Caco-2 (cell line): ENCODE results near the gene CUTC. TPM values are rescaled to one million over a fixed set of nuclear protein-coding genes. Genes with fewer than 3 reads are reported as not detected.

Experiments
- BruUV-seq: library from RNA; stranded (reverse); fragments of 400-500 nt; replicated peaks from 2 replicates; lab custom pipeline; 2021; lab: Mats Ljungman, UMichigan
- CTCF ChIA-PET: fragments of 300-600 bp; sonication (Branson Sonifier 250); formaldehyde crosslinking; loops from one replicate; lab custom pipeline; 2022; ENCODE audit warnings: antibody characterized with exemption; lab: Charles Lee
- POLR2A ChIA-PET: fragments of 300-600 bp; sonication (Branson Sonifier 250); formaldehyde crosslinking; loops from one replicate; lab custom pipeline; 2022; ENCODE audit warnings: antibody characterized with exemption; lab: Charles Lee
- DNase-seq, 2 experiments: peaks; one replicate each; pipeline versions ENCODE4 v3.0.0 to v3.0.0-alpha.2; 2020 to 2022
- H3K27me3 ChIP-seq: replicated peaks from 2 replicates; pipeline ENCODE4 v1.6.0; 2011; ENCODE audit warnings: low read length; ENCODE audit not compliant: control insufficient read depth, insufficient read depth
- H3K36me3 ChIP-seq: 2 replicates; pipeline ENCODE4 v1.5.1; 2011; ENCODE audit warnings: low read length; ENCODE audit not compliant: control insufficient read depth, insufficient read depth
- H3K4me1 ChIP-seq: fragments of 250-450 bp; sonication (Bioruptor Pico); 2 replicates; pipeline ENCODE4 v1.5.1; 2020; ENCODE audit warnings: mild to moderate bottlenecking
- H3K4me3 ChIP-seq: 2 replicates; pipeline ENCODE4 v1.5.1; 2011; ENCODE audit warnings: low read depth, mild to moderate bottlenecking, control low read depth, low read length
- H3K9me3 ChIP-seq: fragments of 250-450 bp; sonication (Bioruptor Pico); 2 replicates; pipeline ENCODE4 v1.5.1; 2020; ENCODE audit warnings: mild to moderate bottlenecking, moderate library complexity
- H3K27ac Mint-ChIP-seq: one replicate; pipeline ENCODE4 v1.8.0; 2022; ENCODE audit warnings: mixed read lengths; ENCODE audit not compliant: unreplicated experiment
- H3K27me3 Mint-ChIP-seq: one replicate; pipeline ENCODE4 v1.8.0; 2022; ENCODE audit warnings: mixed read lengths; ENCODE audit not compliant: insufficient read depth, unreplicated experiment
- H3K36me3 Mint-ChIP-seq: one replicate; pipeline ENCODE4 v1.8.0; 2022; ENCODE audit warnings: mild to moderate bottlenecking, mixed read lengths; ENCODE audit not compliant: insufficient read depth, unreplicated experiment
- H3K4me1 Mint-ChIP-seq: one replicate; pipeline ENCODE4 v1.8.0; 2022; ENCODE audit warnings: low read depth, mixed read lengths; ENCODE audit not compliant: unreplicated experiment
- H3K4me3 Mint-ChIP-seq: one replicate; pipeline ENCODE4 v1.8.0; 2022; ENCODE audit warnings: mild to moderate bottlenecking, moderate library complexity, mixed read lengths; ENCODE audit not compliant: unreplicated experiment
- H3K9me3 Mint-ChIP-seq: one replicate; pipeline ENCODE4 v1.8.0; 2022; ENCODE audit warnings: mixed read lengths; ENCODE audit not compliant: unreplicated experiment
- CTCF ChIP-seq, 2 experiments: fragments of 200-600 bp in 1 of 2; IDR thresholded peaks; 1 replicate in 1 of 2; 2 replicates in 1 of 2; pipeline versions ENCODE4 v1.5.1 to v1.8.0; 2011 to 2022; ENCODE audit warnings: antibody characterized with exemption in 1 of 2, control low read depth in 1 of 2, inconsistent platforms in 1 of 2, low read depth in 1 of 2, low read length in 1 of 2, mild to moderate bottlenecking in 1 of 2, moderate library complexity in 1 of 2; ENCODE audit not compliant: insufficient read depth in 1 of 2, severe bottlenecking in 1 of 2, unreplicated experiment in 1 of 2
- intact Hi-C: fragments of 100-400 bp; cut with micrococcal nuclease; formaldehyde crosslinking; loops from one replicate; pipeline ENCODE4 v1.10.0; 2022; ENCODE audit not compliant: unreplicated experiment
- total RNA-seq: library from RNA; stranded (reverse); gene quantifications from 2 replicates; pipeline ENCODE4 v1.2.3, GENCODE V29; 2022

Gene CUTC
- total RNA-seq, 1 experiment from 2014 or later, result 30.1 TPM

GRCh38 chr10:99708428-99709012 is 23.5 kb upstream of the CUTC start:
- intact Hi-C loops, result no loop called here
- no peak overlapping the region for H3K4me3 ChIP-seq
- ChIA-PET CTCF (interaction anchor here (1.0 kb wide), 1 partner anchor 49 kb away, joined by 4 read pairs; the partner anchor contains the start of gene ENTPD7), POLR2A (interaction anchor here (0.5 kb wide), 1 partner anchor 50 kb away, joined by 3 read pairs; no protein-coding TSS in a partner anchor)
- peaks cover 3% of the 10 kb centered on the region for H3K36me3 ChIP-seq
- Mint-ChIP-seq H3K27ac (no peak overlapping the region), H3K36me3 (peaks cover 79% of the 10 kb centered on the region), H3K4me1 (peaks cover 8% of the 10 kb centered on the region), H3K4me3 (no peak overlapping the region), H3K27me3 (no peaks in the 10 kb centered on the region), H3K9me3 (no peaks in the 10 kb centered on the region)
- no peaks in the 10 kb centered on the region for H3K9me3 ChIP-seq
- TF ChIP-seq CTCF (IDR thresholded peaks at IDR 0.05; ENCODE audit: insufficient read depth in 1 of 2, low read depth in 1 of 2, low read length in 1 of 2, severe bottlenecking in 1 of 2, unreplicated experiment in 1 of 2), result no peak
- BruUV-seq, result no TSS peak
- no peaks in the 10 kb centered on the region for H3K4me1 ChIP-seq
- H3K27me3 ChIP-seq, result no peaks in the 10 kb centered on the region
- no peak for DNase-seq

DNA sequence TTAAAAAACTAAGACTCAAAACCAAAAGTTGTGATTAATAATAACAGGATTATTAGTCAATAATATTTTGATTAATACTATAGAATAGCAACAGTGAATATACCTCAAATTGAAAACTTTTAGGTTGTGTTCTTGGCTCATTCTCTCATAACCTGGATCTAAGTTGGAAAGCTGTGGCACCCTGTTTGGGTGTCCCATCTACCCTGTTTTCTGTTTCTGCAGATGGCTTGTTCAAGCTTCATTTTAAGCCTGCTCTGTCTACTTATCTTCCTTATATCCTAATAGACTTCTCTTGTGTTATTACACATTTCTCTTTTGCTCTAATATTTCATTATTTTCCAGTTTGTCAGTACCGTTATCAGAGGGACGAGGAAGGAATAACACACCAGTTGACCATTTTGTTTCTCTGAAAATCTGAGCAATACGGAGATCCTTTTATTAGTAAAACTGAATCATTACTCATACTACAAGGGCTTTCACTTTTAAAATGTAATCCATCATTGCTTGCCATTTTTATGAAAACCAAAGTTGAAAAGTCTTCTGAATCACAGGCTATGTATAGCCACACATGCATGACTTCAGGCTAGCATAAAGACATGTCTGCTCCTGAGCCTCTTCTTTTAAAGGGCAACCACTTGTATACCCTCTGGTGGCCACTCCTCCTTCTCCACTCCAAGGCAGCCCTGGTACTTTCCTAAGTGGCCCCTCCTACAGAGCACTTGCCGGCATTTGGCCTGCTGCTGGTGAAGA is 22.4 kb upstream of the CUTC start:
- Histone ChIP-seq H3K4me1 (no peaks in the 10 kb centered on the region), H3K9me3 (no peaks in the 10 kb centered on the region), H3K4me3 (no peak overlapping the region), H3K27me3 (no peaks in the 10 kb centered on the region), H3K36me3 (peaks cover 3% of the 10 kb centered on the region)
- no TSS peak for BruUV-seq
- ChIA-PET CTCF (interaction anchor here (1.0 kb wide), 1 partner anchor 50 kb away, joined by 4 read pairs; the partner anchor contains the start of gene ENTPD7), POLR2A (no interaction called here)
- no peak for DNase-seq
- Mint-ChIP-seq H3K4me1 (peaks cover 8% of the 10 kb centered on the region), H3K36me3 (peaks cover 79% of the 10 kb centered on the region), H3K4me3 (no peak overlapping the region), H3K27me3 (no peaks in the 10 kb centered on the region), H3K27ac (no peak overlapping the region), H3K9me3 (no peaks in the 10 kb centered on the region)
- no peak for TF ChIP-seq CTCF (IDR thresholded peaks at IDR 0.05; ENCODE audit: insufficient read depth in 1 of 2, low read depth in 1 of 2, low read length in 1 of 2, severe bottlenecking in 1 of 2, unreplicated experiment in 1 of 2)
- intact Hi-C loops, result no loop called here

- Mint-ChIP-seq H3K9me3 (no peaks in the 10 kb centered on the region), H3K27me3 (no peaks in the 10 kb centered on the region), H3K4me1 (peaks cover 8% of the 10 kb centered on the region), H3K27ac (no peak overlapping the region), H3K36me3 (peaks cover 81% of the 10 kb centered on the region), H3K4me3 (no peak overlapping the region)
- intact Hi-C loops, result loop anchor here (1.0 kb wide), 3 partner anchors 28 to 151 kb away; no protein-coding TSS in a partner anchor
- peak; percentile 41 to 73 for TF ChIP-seq CTCF (IDR thresholded peaks at IDR 0.05; ENCODE audit: insufficient read depth in 1 of 2, low read depth in 1 of 2, low read length in 1 of 2, severe bottlenecking in 1 of 2, unreplicated experiment in 1 of 2)
- POLR2A ChIA-PET, result no interaction called here
- Histone ChIP-seq H3K4me1 (no peaks in the 10 kb centered on the region), H3K4me3 (no peak overlapping the region), H3K36me3 (peaks cover 3% of the 10 kb centered on the region), H3K27me3 (no peaks in the 10 kb centered on the region), H3K9me3 (no peaks in the 10 kb centered on the region)
- BruUV-seq, result no TSS peak
- CTCF ChIA-PET, result interaction anchor here (0.6 to 0.8 kb wide), 2 partner anchors 9 to 81 kb away, joined by 3 to 4 read pairs; no protein-coding TSS in a partner anchor
- DNase-seq, result peak in 1 of 2 experiments; percentile 65
Observed at GRCh38 chr10:99711129-99711719, 20.8 kb upstream of the CUTC start.
